ENCODE data around the gene APOA5. TPM values are rescaled to one million over a fixed set of nuclear protein-coding genes. Genes with fewer than 3 reads are reported as not detected.

The APOA5 gene
- polyA plus RNA-seq, 4 donors = not detected

- DNase-seq (ENCODE audit: low read depth in 4 of 4, low spot score in 3 of 4) = no peak
These were observed 37.2 kb upstream of the APOA5 start for GRCh38 chr11:116828632-116829524.

GRCh38 chr11:116827461-116827860 lies 35.8 kb upstream of the APOA5 start:
- no peak for DNase-seq (ENCODE audit: low read depth in 4 of 4, low spot score in 3 of 4)

- no peak for DNase-seq (ENCODE audit: low read depth in 4 of 4, low spot score in 3 of 4)
These were observed 35.2 kb upstream of the APOA5 start for GRCh38 chr11:116826751-116827431.

- DNase-seq (ENCODE audit: low read depth in 4 of 4, low spot score in 3 of 4) = no peak
These were observed 34.4 kb upstream of the APOA5 start for GRCh38 chr11:116825854-116826750.

- no peak for DNase-seq (ENCODE audit: low read depth in 4 of 4, low spot score in 3 of 4)
These were observed 33.8 kb upstream of the APOA5 start for GRCh38 chr11:116825434-116825833.

- no peak for DNase-seq (ENCODE audit: low read depth in 4 of 4, low spot score in 3 of 4)
These were observed 31.6 kb upstream of the APOA5 start, which contains the start of gene APOA4 for GRCh38 chr11:116823031-116823843. TSS of gene APOA4 (minus strand) at chr11:116823304. CDS start at chr11:116823191, 113 bp downstream.

- DNase-seq (ENCODE audit: low read depth in 4 of 4, low spot score in 3 of 4) = no peak
These were observed 30.9 kb upstream of the APOA5 start for GRCh38 chr11:116822575-116822974.

GRCh38 chr11:116821050-116821918 lies 29.6 kb upstream of the APOA5 start:
- DNase-seq (ENCODE audit: low read depth in 4 of 4, low spot score in 3 of 4) = no peak

- no peak for DNase-seq (ENCODE audit: low read depth in 4 of 4, low spot score in 3 of 4)
These were observed 27.4 kb upstream of the APOA5 start for GRCh38 chr11:116819049-116819448.

GRCh38 chr11:116814502-116814901 lies 22.8 kb upstream of the APOA5 start:
- no peak for DNase-seq (ENCODE audit: low read depth in 4 of 4, low spot score in 3 of 4)

GRCh38 chr11:116813781-116814471 lies 22.2 kb upstream of the APOA5 start:
- no peak for DNase-seq (ENCODE audit: low read depth in 4 of 4, low spot score in 3 of 4)

GRCh38 chr11:116813170-116813569 lies 21.5 kb upstream of the APOA5 start:
- no peak for DNase-seq (ENCODE audit: low read depth in 4 of 4, low spot score in 3 of 4)

- no peak for DNase-seq (ENCODE audit: low read depth in 4 of 4, low spot score in 3 of 4)
These were observed 20.4 kb upstream of the APOA5 start for GRCh38 chr11:116812109-116812508.

GRCh38 chr11:116811194-116811593 lies 19.5 kb upstream of the APOA5 start:
- DNase-seq (ENCODE audit: low read depth in 4 of 4, low spot score in 3 of 4) = no peak

GRCh38 chr11:116808262-116809175 lies 16.8 kb upstream of the APOA5 start:
- no peak for DNase-seq (ENCODE audit: low read depth in 4 of 4, low spot score in 3 of 4)

GRCh38 chr11:116807601-116808261 lies 16.1 kb upstream of the APOA5 start:
- DNase-seq (ENCODE audit: low read depth in 4 of 4, low spot score in 3 of 4) = no peak

- DNase-seq (ENCODE audit: low read depth in 4 of 4, low spot score in 3 of 4) = no peak
These were observed 12.3 kb upstream of the APOA5 start for GRCh38 chr11:116804001-116804400.

Measured in right renal pelvis (tissue), 4 donors.